Keratinocyte (primary cell): ENCODE measurements around the gene JMJD1C. TPM values are rescaled to one million over a fixed set of nuclear protein-coding genes. Genes with fewer than 3 reads are reported as not detected.

ENCODE experiments used
- DNase-seq: peaks from one replicate; pipeline ENCODE4 v3.0.0-alpha.2; 2011; ENCODE audit warnings: low read depth, missing footprints, low spot score
- FAIRE-seq: peaks from 2 replicates; lab custom pipeline; 2011; peaks lifted over from hg19 to GRCh38; lab: Jason Lieb, UNC
- H2AFZ ChIP-seq: 2 replicates; pipeline ENCODE4 v1.6.0; 2012; ENCODE audit warnings: low read length, control low read depth, inconsistent platforms; ENCODE audit not compliant: control insufficient read depth
- H3K27ac ChIP-seq: 2 replicates; pipeline ENCODE4 v1.5.1; 2011; ENCODE audit warnings: low read length; ENCODE audit not compliant: control insufficient read depth, insufficient read depth
- H3K27me3 ChIP-seq: 3 replicates; pipeline ENCODE4 v1.6.0; 2011; ENCODE audit warnings: low read length; ENCODE audit not compliant: control insufficient read depth, insufficient read depth; ENCODE audit errors: extremely low read depth
- H3K36me3 ChIP-seq, 2 experiments: 2 replicates in 1 of 2; 3 replicates in 1 of 2; pipeline ENCODE4 v1.5.1; 2011; ENCODE audit warnings: low read length in 2 of 2, mild to moderate bottlenecking in 1 of 2; ENCODE audit not compliant: control insufficient read depth in 2 of 2, insufficient read depth in 2 of 2; ENCODE audit errors: extremely low read depth in 1 of 2
- H3K4me1 ChIP-seq: 3 replicates; pipeline ENCODE4 v1.5.1; 2011; ENCODE audit warnings: low read length; ENCODE audit not compliant: control insufficient read depth, insufficient read depth; ENCODE audit errors: extremely low read depth
- H3K4me2 ChIP-seq: 3 replicates; pipeline ENCODE4 v1.6.0; 2011; ENCODE audit warnings: low read depth, low read length; ENCODE audit not compliant: control insufficient read depth, insufficient read depth; ENCODE audit errors: extremely low read depth
- H3K4me3 ChIP-seq, 3 experiments: fragments of 200-600 bp in 1 of 3; sonication (generic) in 1 of 3; 2 replicates in 2 of 3; 3 replicates in 1 of 3; pipeline ENCODE4 v1.5.1; 2011 to 2016; ENCODE audit warnings: low read length in 3 of 3, mild to moderate bottlenecking in 3 of 3, control low read depth in 2 of 3, inconsistent platforms in 1 of 3, low read depth in 1 of 3, mixed read lengths in 1 of 3, mixed run types in 1 of 3, moderate library complexity in 1 of 3; ENCODE audit not compliant: control insufficient read depth in 2 of 3, insufficient read depth in 2 of 3; ENCODE audit errors: extremely low read depth in 1 of 3
- H3K79me2 ChIP-seq: 2 replicates; pipeline ENCODE4 v1.6.0; 2012; ENCODE audit warnings: low read length; ENCODE audit not compliant: control insufficient read depth, insufficient read depth
- H3K9ac ChIP-seq: 3 replicates; pipeline ENCODE4 v1.6.0; 2011; ENCODE audit warnings: low read length; ENCODE audit not compliant: control insufficient read depth, insufficient read depth; ENCODE audit errors: extremely low read depth
- H3K9me1 ChIP-seq: 3 replicates; pipeline ENCODE4 v1.6.0; 2011; ENCODE audit warnings: low read length; ENCODE audit not compliant: control insufficient read depth, insufficient read depth; ENCODE audit errors: extremely low read depth
- H3K9me3 ChIP-seq: 2 replicates; pipeline ENCODE4 v1.5.1; 2012; ENCODE audit warnings: low read depth, low read length; ENCODE audit not compliant: control insufficient read depth
- H4K20me1 ChIP-seq: 3 replicates; pipeline ENCODE4 v1.6.0; 2011; ENCODE audit warnings: low read length; ENCODE audit not compliant: control insufficient read depth, insufficient read depth; ENCODE audit errors: extremely low read depth
- EZH2 ChIP-seq: IDR thresholded peaks from one replicate; pipeline ENCODE4 v1.6.1; 2012; ENCODE audit warnings: inconsistent platforms, mild to moderate bottlenecking, low read length, moderate library complexity
- dilution Hi-C: fragments of 300-500 bp; cut with MboI; formaldehyde crosslinking; loops from one replicate; pipeline ENCODE4 v1.7.0; 2020; ENCODE audit warnings: low sequenced_read_pairs; ENCODE audit not compliant: extremely low pct_ligation_motif_present
- polyA plus RNA-seq, 5 experiments: library from polyadenylated mRNA; depleted of rRNA in 3 of 5; stranded (reverse) in 3 of 5; stranded (forward) in 1 of 5; unstranded in 1 of 5; fragments of >200 nt; gene quantifications; 1 replicate in 1 of 5; 2 replicates in 3 of 5; 3 replicates in 1 of 5; pipeline versions ENCODE4 v1.2.1 to v1.2.3, GENCODE V29; 2011 to 2012; ENCODE audit warnings: missing spikeins in 2 of 5, low read depth in 1 of 5, low replicate concordance in 1 of 5
- TF ChIP-seq, protein P1 (sequence below), 3 experiments: IDR thresholded peaks in 1 of 3; conservative IDR thresholded peaks in 1 of 3; optimal IDR thresholded peaks in 1 of 3; 2 replicates in 2 of 3; 3 replicates in 1 of 3; pipeline versions ENCODE3 to v1.5.1; 2011; ENCODE audit warnings: low read length in 3 of 3, mild to moderate bottlenecking in 3 of 3, moderate library complexity in 2 of 3, control low read depth in 1 of 3, inconsistent platforms in 1 of 3; ENCODE audit not compliant: insufficient read depth in 2 of 3; ENCODE audit errors: extremely low read depth in 1 of 3

JMJD1C gene
- polyA plus RNA-seq, 1 donor (not counting 4 experiments of a cell fraction or from before 2014, with no cell fraction given) = 38.2 TPM

DNA sequence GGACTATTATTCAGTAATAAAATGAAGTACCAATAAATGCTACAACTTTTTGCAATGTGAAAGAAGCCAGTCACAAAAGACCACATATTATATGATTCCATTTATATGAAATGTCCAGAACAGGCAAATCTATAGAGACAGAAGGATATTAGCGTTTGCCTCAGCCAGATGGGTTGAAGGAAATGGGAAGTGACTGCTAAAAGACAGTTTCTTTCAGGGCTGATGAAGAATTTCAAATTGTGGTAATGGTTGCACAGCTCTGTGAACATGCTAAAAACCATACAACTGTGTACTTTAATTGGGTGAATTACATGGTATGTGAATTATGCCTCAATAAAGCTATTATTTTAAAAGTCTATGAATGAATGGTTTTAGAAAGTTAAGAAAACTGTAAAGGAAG lies 31.5 kb upstream of the JMJD1C start:
- no peak overlapping the region for H2AFZ ChIP-seq
- no peak overlapping the region for H3K9ac ChIP-seq
- TF ChIP-seq, protein P1, sequence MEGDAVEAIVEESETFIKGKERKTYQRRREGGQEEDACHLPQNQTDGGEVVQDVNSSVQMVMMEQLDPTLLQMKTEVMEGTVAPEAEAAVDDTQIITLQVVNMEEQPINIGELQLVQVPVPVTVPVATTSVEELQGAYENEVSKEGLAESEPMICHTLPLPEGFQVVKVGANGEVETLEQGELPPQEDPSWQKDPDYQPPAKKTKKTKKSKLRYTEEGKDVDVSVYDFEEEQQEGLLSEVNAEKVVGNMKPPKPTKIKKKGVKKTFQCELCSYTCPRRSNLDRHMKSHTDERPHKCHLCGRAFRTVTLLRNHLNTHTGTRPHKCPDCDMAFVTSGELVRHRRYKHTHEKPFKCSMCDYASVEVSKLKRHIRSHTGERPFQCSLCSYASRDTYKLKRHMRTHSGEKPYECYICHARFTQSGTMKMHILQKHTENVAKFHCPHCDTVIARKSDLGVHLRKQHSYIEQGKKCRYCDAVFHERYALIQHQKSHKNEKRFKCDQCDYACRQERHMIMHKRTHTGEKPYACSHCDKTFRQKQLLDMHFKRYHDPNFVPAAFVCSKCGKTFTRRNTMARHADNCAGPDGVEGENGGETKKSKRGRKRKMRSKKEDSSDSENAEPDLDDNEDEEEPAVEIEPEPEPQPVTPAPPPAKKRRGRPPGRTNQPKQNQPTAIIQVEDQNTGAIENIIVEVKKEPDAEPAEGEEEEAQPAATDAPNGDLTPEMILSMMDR (optimal IDR thresholded peaks at IDR 0.05 in 1 of 3, IDR thresholded peaks at IDR 0.05 in 1 of 3, conservative IDR thresholded peaks at IDR 0.05 in 1 of 3; ENCODE audit: extremely low read depth in 1 of 3, insufficient read depth in 2 of 3, low read length in 3 of 3) = no peak
- no peak for TF ChIP-seq EZH2
- no peaks in the 10 kb centered on the region for H4K20me1 ChIP-seq
- no peak for DNase-seq
- no peaks in the 10 kb centered on the region for H3K27me3 ChIP-seq
- no peak overlapping the region for H3K4me2 ChIP-seq
- H3K79me2 ChIP-seq = peaks cover 65% of the 10 kb centered on the region
- no peaks in the 10 kb centered on the region for H3K9me3 ChIP-seq
- no peak overlapping the region for H3K27ac ChIP-seq
- no peak for FAIRE-seq
- no peak overlapping the region for H3K4me3 ChIP-seq
- H3K36me3 ChIP-seq = peaks cover 0 to 5% of the 10 kb centered on the region in 2 experiments
- peaks cover 5% of the 10 kb centered on the region for H3K4me1 ChIP-seq
- no peaks in the 10 kb centered on the region for H3K9me1 ChIP-seq
- dilution Hi-C loops = no loop called here

DNA sequence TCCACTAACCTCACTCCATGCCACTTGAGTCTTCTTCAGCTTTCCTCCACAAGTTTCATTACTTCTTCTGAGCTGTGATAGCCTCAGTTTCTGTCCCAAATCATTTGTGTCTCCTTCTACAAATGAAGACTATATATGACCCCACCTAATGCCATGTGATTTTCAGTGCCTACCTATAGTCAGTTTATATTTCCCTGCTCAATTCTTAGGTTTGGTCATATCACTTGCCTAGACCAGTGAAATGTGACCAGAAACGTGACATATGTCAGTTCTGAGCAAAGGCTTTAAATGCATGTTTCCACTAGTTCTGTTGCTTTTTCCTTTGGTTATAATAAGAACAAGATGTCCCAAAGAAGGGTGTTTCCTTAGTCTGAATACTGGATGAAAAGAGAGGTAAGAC lies 30.8 kb upstream of the JMJD1C start:
- Histone ChIP-seq H3K4me2 (no peak overlapping the region), H3K79me2 (peaks cover 59% of the 10 kb centered on the region), H3K27me3 (no peaks in the 10 kb centered on the region), H2AFZ (no peak overlapping the region), H3K27ac (no peak overlapping the region), H3K36me3 (peaks cover 0 to 5% of the 10 kb centered on the region in 2 experiments), H3K9me1 (no peaks in the 10 kb centered on the region), H3K4me3 (no peak overlapping the region), H4K20me1 (no peaks in the 10 kb centered on the region), H3K9ac (no peak overlapping the region), H3K9me3 (no peaks in the 10 kb centered on the region), H3K4me1 (peaks cover 12% of the 10 kb centered on the region)
- no peak for TF ChIP-seq EZH2
- TF ChIP-seq, protein P1 (optimal IDR thresholded peaks at IDR 0.05 in 1 of 3, IDR thresholded peaks at IDR 0.05 in 1 of 3, conservative IDR thresholded peaks at IDR 0.05 in 1 of 3; ENCODE audit: extremely low read depth in 1 of 3, insufficient read depth in 2 of 3, low read length in 3 of 3) = no peak
- dilution Hi-C loops = no loop called here
- no peak for DNase-seq
- no peak for FAIRE-seq
